HUDEP-2 (cell line): ENCODE data around the gene GRB10.
"Not testable (repeated sequence)": the region's sequence is repeated elsewhere in the genome, so short reads cannot be mapped to it uniquely, and the experiment has no call there.

Source experiments
- DNase-seq, 76 experiments: peaks; one replicate each; lab custom pipeline; 2025; ENCODE audit not compliant: unreplicated experiment in 76 of 76; lab: John Stamatoyannopoulos, UW

GRB10 gene

GRCh38 chr7:50592940-50593339 is 189.8 kb downstream of the GRB10 start:
- DNase-seq, result no peak

GRCh38 chr7:50591480-50592438 is 190.9 kb downstream of the GRB10 start:
- DNase-seq, result no peak

DNA sequence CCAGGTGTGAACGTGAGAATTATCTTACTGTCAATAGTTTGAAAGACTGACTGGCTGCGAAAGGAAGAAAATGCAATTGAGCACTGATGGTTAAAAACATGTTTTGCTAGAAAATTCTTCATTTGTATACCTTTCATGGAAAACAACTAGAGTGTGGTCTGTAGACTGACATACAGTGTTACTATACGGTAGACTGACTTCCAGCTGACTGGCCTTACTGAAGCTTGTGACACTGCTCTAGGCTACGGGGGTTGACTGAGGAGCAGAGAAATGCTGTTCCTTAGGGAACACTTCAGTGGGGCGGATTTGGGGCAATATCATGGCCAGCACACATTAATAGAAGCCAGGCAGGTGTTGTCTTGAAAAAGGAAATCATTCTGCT is 191.6 kb downstream of the GRB10 start:
- no peak for DNase-seq

DNA sequence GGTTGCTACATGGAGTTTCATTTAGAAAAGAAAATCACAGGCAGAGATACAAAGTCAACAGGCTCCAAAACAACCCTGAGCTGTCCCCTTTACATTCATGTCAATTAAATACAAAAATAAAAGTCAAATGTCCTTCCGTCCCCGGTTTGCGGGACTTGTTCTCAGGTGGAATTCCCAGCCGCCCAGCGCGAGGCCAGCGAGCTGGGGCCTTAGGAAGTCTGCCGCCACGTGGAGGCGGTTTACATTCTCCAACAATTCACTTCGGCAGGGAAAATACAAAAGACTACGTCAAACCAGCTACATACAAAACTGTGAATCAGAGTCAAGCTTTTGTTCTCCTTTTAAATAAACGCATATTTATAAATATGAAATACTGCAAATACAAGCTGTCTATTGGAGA is 192.2 kb downstream of the GRB10 start:
- DNase-seq, result no peak

- no peak for DNase-seq
Measured at GRCh38 chr7:50589364-50589763, 193.3 kb downstream of the GRB10 start.

- peak in 3 of 76 experiments; percentile 2 to 4 (median 3) for DNase-seq
Measured at GRCh38 chr7:50588937-50589336, 193.8 kb downstream of the GRB10 start.

GRCh38 chr7:50587737-50588136 is 195.0 kb downstream of the GRB10 start:
- DNase-seq, result no peak

GRCh38 chr7:50584793-50585408 is 197.8 kb downstream of the GRB10 start:
- no peak for DNase-seq

GRCh38 chr7:50584386-50584785 is 198.3 kb downstream of the GRB10 start:
- no peak for DNase-seq

DNA sequence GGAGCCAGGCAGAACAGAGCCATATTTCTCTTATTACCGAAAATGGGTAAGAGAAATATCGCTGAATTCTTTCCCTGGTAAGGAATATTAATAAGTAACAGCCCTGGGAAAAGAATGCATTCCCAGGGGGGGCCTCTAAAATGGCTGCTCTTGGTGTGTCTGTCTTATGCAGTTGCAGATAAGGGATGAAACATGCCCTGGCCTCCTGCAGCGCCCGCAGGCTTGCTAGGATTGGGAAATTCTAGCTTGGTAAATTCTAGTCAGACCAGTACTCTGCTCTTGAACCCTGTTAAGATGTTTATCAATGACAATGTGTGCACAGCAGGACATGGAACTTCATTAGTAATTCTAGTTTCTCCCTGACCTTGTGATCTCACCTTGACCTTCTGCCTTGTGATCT is 199.4 kb downstream of the GRB10 start:
- DNase-seq, result not testable (repeated sequence)

- DNase-seq, result not testable (repeated sequence)
Measured at GRCh38 chr7:50582271-50582670, 200.4 kb downstream of the GRB10 start.

- DNase-seq, result not testable (repeated sequence)
Measured at GRCh38 chr7:50580666-50581065, 202.0 kb downstream of the GRB10 start.

DNA sequence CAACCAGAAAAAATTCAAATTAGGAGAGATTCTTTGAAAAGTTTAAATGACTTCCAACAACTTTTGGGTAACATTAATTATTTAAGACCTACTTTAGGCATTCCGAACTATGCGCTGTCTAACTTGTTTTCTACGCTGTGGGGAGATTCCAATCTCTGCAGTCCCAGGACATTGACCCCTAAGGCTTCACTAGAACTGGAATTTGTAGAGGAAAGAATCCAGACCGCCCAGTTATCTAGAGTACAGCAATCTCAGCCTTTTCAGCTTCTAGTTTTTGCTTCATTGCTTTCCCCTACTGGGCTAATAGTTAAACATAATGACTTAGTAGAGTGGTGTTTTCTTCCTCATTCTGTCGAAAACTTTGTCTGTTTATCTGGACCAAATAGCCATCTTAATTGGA is 202.6 kb downstream of the GRB10 start:
- DNase-seq, result no peak

GRCh38 chr7:50578105-50578504 is 204.6 kb downstream of the GRB10 start:
- DNase-seq, result not testable (repeated sequence)

- no peak for DNase-seq
Measured at GRCh38 chr7:50577569-50577968, 205.1 kb downstream of the GRB10 start.

DNA sequence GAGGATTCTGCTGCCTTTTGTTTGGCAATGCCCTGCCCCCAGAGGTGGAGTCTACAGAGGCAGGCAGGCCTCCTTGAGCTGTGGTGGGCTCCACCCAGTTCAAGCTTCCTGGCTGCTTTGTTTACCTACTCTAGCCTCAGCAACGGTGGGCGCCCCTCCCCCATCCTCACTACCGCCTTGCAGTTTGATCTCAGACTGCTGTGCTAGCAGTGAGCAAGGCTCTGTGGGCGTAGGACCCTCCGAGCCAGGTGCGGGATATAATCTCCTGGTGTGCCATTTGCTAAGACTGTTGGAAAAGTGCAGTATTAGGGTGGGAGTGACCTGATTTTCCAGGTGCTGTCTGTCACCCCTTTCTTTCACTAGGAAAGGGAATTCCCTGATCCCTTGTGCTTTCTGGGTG is 206.3 kb downstream of the GRB10 start:
- not testable (repeated sequence) for DNase-seq

- no peak for DNase-seq
Measured at GRCh38 chr7:50567715-50568261, 214.9 kb downstream of the GRB10 start.

DNA sequence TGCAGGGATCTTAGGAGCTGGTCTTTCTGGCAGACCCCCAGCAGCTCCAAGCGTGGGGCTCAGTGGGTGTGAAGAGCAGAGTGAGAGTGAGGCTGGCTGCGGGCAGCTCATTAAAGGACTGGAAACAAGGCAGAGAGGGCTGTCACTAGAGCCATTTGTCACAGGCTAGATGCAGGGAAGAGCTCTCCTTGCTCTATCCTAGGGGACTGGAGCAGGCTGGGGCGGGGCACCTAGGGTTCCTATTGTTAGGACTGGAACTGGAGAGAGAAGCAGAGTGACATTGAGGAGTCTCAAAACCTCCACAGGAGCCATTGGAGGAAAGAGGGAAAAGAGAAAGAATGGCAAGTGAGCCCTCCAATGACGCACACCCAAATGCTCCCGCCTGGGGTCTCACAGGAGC is 216.7 kb downstream of the GRB10 start:
- no peak for DNase-seq

GRCh38 chr7:50565559-50565916 is 217.2 kb downstream of the GRB10 start:
- DNase-seq, result no peak

DNA sequence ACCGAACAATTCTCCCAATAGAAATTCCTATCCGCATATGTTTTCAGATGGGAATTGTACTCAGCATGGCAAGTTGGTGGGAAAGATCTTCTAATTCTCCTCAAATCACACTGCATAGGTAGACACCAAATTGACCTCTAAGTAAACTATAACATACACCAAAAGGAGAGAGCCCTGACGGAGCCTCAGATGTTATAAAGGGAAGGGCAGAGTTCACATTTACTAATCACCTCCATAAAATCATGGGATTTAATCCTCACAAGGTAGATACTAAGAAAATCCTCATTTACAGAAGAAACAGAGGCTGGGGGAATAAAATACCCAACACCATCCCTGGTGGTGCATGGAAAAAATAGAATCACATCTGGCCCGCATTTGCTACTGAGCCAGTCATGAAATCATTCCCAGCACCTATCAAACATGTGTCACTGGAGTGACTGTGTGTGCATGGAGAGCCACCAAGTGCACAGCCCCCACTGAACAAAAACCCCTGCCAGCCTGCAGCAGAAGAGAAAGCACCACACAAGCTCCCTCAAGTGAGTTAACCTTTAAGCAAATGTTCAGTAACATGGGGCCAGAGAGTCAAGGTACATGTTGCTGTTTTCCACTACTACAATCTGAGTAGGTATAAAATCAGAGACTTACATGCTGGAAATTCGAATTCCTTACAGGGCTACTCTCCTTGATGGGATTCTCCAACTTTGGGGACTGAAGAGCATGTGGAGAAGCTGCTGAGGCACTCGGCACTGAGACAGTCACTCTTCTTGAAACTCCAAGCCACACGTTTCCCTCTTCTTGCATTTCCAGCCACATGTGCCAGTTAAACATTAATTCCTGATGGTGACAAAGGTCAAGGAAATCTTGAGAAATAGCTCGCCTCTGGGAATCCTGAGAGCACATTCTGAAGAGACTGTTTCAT is 217.8 kb downstream of the GRB10 start, which contains the start of gene DDC:
Gene DDC (minus strand): TSS at position 766 of the 919 bp plus-strand sequence. CDS start 21,320 bp downstream, outside the sequence.
- no peak for DNase-seq

- DNase-seq, result no peak
Measured at GRCh38 chr7:50564171-50564570, 218.5 kb downstream of the GRB10 start.
